NB4 (cell line): ENCODE data around the gene ADK.

Source experiments
- CTCF ChIP-seq: IDR thresholded peaks from one replicate; pipeline ENCODE4 v1.5.1; 2012; ENCODE audit warnings: low read depth, low read length
- MAX ChIP-seq: IDR thresholded peaks from 2 replicates; pipeline ENCODE4 v1.6.1; 2011; ENCODE audit warnings: low read depth, low read length
- MYC ChIP-seq: IDR thresholded peaks from 2 replicates; pipeline ENCODE4 v1.6.1; 2011; ENCODE audit warnings: low read depth, low read length
- POLR2A ChIP-seq: IDR thresholded peaks from 2 replicates; pipeline ENCODE4 v1.6.1; 2011; ENCODE audit warnings: mild to moderate bottlenecking; ENCODE audit not compliant: insufficient read length; ENCODE audit errors: extremely low read depth

- TF ChIP-seq CTCF: no peak
- no peak for TF ChIP-seq POLR2A
- TF ChIP-seq MAX: no peak
- no peak for TF ChIP-seq MYC
Observed at GRCh38 chr10:74206746-74207145, 55.7 kb downstream of the ADK start.
